Hematopoietic multipotent progenitor cell treated with erythropoietin and hydrocortisone succinate and interleukin-3 and kit ligand, for 4 days (in vitro differentiated cells): Measurements from ENCODE around the gene RALGPS1.
A peak's percentile ranks its signal among the peaks of the same experiment; 100 is the strongest.

Experiments
- DNase-seq: peaks from one replicate; pipeline ENCODE4 v3.0.0-alpha.2; 2015

RALGPS1 gene

DNA sequence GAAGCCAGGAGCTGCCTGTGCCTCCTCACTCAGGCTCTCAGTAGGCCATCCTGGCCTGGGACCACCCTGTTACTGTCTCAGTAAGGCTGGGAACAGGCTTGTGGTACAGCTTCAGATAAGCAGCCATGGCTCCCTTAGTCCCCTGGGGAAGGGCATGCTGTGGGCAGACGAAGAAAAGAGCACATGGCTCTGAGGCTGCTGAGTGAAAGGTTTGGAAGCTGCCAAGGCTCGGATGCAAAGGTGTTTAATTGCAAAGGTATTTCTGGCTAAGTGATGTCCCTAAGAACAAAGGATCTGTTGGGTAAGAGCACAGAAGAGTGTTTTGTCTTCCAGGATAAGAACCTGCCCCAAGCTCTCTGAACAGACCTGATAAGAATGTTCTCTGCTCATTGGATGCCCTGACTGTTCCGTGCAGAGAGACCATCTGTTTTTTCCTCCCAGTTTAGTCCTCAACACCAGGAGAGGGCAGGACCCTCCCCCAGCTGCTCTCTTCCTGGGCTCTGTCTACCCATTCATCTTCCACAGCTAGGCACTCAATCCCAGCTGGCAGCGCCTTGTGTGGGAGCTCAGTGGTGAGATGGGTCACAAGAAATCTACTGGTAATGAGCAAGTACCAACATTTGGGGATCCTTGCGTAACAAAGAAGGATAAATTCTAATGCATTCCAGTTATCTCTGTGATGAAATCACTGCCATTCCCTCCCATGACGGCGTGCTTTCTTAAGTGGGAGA lies 190.2 kb downstream of the RALGPS1 start:
- no peak for DNase-seq

DNA sequence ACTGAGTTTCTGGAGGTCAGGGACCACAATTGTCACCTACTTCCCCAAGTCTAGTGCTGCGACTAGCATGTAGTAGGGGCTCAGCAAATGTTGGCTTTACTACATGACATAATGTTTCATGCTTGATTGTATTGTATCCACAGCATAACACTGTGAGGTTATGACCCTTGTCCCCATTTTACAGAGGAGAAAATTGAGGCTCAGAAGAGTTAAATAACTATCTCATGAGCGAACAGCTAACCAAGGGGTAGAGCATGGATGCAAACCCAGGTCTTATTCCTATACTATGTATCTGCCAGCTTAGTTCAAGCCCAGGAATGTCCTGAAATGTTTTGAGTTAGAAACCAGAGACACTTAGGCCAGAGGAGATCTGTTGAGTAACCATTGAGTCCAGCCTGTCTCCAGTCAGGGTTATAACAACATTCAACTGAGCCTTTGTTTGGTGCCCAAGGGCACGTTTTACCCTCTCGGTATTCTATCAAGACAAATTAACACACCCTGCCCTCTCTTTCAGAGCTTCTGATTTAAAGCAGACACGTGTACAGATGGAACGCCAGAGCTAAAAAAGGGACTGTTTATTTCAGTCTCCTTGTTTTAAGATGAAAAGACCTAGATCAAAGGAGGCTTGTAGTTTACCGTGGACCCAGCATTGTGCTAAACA lies 191.4 kb downstream of the RALGPS1 start:
- DNase-seq = no peak

DNA sequence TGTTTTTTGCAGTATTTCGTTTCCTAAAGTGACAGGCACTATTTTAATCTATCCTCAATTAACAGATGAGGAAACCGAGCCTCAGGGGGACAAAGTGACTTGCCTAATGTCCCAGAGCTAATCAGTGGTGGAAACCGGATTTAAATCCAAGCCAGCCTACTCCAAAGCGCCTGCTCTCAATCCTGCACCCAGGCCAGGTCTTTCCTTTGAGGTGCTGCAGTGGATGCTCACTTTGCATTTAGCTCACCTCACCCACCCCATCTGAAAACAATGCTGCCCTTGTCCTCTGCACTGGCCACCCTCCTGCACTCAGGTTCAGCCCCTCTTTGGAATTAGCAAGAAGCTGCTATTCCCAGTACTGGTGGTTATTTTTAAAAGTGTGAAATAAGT lies 191.9 kb downstream of the RALGPS1 start:
- no peak for DNase-seq

DNA sequence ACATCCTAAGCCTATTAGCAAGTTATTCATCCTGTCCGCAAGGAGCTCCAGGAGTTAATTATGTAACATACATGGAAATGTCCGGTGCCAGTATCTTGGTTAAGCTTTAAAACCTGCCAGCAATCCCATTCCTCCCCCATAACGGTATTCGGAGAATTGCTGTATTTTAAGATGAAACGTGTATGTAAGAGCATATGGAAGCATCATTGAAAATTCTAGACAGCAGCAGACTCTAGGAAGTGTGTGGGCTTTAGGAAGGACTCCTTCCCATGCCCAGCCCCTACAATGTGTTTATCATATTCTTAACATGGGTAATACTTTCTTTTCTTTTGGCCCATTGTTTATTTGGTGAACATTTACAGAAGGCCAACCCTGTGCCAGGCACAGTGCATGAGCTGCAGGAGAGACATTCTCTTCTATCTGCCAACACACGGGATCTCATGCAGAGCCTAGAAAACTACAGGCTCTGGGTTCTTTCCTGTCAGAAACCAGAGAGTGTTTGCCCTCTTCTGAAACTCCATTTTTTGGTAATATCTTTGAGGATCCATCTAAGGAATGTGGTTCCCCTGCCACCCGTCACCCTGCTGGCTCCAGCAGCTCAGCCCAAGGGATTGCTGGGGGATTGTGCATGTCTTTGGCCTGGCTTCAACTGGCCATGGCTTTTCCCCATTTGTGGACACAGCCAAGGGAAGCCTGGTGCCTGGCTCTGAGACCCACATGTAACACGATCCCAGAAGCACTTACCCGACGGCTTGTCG lies 192.8 kb downstream of the RALGPS1 start:
- no peak for DNase-seq

DNA sequence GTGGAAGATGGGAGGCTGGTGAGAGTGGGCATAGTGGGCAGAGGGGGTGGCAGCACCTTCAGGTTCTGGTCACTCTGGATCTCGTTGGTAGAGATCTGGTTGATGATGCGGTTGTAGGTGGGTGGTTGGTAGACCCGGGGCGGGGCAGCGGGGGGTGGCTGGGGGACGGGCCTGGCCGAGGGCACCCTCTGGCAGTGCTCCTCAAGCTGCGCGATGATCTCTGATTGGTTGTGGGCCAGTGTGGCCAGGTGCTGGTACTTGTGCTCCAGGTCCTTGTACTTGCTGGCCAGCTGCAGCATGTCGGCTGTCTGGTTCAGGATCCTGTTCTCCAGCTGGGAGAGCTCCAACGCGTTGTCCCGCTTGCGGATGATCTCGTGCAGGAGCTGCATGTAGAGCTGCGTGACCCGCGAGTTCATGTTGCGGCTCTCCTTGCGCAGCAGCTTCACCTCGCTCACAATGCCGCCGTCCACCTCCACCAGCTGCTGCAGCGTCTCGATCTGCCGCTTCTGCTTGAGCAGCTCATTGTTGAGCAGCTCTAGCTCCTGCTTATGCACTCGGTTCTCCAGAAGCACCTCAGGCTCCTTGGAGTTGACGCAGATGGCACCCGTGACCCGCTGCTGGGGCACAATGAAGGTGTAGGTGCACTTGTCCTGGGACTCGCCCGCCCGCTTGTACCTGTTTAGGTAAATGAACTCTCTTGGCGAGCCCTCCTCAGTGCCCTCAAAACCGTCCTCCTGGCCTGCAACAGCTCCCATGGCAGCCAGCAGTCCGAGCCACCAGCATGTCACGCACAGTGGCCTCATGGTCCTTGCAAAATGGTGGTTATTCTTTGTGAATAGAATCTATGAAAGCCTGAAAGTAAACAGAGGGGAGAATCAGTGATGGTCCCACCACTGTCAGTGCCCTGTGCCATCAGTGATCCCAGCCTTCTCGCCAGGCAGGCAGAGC lies 193.6 kb downstream of the RALGPS1 start:
- no peak for DNase-seq

DNA sequence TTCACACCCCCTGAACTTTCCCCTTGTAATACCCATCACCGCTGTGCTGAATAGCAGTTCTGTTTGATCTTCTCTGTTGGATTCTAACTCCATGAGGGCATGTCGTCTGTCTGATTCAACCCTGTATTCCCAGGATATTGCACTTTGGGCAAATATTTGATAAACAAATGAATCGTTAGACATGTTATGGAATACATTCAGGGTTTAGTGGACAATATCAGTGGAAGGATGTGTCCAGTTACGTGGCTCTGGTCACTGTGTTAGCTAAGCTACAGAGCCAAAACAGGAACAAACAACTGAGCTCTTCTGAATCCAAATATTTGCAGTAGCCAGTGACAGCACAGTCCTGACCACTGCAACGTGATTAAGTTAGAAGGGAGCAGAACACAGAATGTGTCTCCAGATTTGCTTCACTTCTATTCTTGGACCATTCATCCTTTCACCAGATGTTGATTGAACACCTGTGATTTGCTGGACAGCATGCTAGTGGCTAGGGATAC lies 194.7 kb downstream of the RALGPS1 start:
- no peak for DNase-seq

DNA sequence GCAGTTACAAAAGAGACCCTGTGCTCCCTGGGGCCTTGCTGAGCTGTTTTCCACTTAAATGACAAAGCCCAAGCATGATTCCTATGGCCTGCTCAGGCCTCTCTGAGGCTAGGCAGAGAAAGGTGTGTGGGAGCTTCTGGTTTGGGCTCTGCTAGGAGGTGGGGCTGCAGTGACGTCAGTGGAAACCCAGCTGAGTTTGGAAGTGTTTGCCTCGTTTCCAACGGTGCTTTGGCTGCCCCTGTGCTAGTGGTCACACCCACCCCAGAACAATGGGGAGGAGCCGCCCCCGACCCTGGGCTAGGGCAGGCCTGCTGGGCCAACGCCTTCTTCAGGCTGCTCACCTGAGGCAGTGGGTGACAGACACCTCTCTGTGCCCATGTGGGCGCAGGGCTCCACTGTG lies 197.5 kb downstream of the RALGPS1 start:
- DNase-seq = no peak

DNA sequence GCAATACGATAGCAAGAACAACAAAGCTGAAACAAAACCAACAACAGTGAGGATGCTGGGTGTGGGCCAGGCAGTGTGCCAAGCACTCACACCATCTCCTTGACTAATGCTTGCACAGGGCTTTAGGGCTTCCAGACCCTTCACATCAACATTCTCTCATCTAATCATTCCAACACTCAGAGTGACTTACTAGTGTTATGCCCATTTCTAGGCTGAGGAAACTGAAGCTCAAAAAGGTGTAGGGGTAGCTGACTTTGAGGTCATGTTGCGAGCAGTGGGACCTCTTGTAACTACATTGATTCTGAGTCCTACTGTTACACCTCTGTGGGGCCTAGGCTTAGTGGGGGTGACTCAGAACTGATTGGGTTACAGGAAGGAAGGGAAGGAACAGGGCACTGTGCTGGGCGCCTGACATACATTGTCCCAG lies 198.2 kb downstream of the RALGPS1 start:
- no peak for DNase-seq

DNA sequence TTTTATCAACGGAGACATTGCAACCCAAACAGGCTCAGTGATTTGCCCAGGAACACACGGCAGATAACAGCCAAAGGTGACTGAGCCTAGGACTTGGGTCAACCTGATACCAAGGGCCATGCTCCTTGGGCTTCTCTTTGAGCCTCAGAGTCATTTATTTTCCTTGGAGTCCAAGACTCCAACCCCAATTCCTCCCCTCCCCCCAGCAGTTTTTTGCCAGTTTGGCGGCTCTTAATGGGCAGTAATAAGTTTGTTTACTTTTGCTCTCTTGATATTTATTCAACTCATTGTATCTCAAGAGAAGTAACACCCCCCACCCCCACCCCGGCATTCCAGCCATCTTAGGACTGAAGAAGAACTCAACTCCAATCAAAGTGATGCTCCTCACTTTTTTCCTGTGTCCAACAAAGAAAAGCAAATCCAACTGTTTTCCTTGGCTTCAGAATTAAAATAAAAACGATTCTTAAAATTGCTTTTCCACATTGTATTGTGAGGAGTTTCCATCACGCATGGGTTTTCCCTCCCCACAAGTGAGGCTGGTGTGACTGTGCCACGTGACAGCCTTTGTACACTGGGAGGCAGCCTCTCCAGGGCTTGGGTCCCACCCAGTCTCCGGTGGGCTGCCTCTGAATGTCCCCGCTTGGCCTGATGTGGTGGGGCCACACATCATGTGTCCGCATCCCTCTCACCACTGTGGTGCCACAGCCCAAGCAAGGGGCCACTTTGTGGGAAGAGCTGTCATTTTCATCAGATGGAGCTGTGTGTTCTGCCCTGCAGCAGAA lies 198.8 kb downstream of the RALGPS1 start:
- no peak for DNase-seq

DNA sequence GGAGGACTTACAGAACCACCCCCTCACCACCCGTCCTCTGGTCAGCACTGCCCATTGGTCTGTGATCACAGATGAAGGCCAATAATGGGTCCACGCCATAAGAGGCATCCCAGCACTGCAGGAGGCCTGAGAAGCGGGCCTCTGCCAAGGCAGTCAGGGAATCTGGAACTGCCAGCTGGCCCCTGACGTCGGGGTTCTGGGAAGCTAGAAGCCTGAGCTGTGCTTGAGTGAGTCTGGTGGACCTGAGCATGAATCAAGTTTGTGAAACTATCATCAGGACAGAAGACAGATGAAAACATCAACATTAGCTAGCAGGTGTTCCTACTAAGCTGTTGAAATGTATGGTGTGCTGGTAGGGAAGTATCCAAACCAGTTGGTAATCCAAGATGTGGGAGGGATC lies 200.0 kb downstream of the RALGPS1 start:
- DNase-seq = no peak

DNA sequence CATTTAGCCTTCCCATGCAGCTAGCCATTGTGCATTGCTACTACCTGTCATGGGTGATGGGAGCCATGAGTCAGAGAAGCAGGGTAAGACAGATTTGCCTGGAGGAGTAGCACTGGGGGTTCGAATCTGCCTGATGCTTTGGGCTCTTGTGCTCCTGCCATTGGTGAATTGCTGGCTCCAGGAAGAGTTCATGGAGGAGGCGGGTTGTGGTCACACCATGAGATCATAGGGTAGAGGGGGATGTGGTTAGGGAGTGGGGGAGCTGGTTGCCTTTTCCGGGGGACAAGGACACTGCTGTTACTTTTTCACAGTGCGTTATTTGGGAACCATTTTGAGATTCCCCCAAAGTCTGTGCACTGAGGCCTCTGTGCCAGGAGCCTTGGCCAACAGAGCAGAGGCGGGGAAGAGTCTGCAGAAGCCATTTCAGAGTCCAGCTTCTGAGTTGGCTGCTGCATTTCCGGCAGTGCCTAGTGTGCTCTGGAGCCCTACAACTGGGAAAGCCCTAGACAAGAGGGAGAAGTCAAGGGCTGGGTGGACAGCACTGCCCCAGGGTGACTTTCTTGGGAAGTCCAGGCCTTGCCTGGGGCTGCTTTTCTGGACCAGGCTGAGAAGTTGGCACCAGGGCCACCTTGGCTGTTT lies 201.6 kb downstream of the RALGPS1 start:
- DNase-seq = peak; percentile 23

DNA sequence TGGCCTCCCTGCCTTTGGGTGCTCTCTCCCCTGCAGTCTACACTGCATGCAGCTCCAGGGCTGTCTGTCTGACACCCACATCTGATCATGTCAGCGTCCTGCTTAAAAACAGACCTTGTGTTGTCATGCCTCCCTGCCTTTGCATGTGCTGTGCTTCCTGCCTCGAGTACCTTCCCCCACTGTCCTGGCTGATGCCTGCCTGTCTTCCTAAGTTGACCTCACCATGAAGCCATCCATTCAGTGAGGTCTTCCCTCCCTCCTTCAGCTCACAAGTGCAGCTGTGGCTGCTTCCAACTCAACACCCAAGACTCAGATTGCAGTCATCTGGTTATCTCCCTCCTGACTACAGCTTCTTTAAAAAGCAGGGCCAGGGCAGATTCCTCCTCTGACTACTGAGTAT lies 202.4 kb downstream of the RALGPS1 start:
- DNase-seq = no peak

DNA sequence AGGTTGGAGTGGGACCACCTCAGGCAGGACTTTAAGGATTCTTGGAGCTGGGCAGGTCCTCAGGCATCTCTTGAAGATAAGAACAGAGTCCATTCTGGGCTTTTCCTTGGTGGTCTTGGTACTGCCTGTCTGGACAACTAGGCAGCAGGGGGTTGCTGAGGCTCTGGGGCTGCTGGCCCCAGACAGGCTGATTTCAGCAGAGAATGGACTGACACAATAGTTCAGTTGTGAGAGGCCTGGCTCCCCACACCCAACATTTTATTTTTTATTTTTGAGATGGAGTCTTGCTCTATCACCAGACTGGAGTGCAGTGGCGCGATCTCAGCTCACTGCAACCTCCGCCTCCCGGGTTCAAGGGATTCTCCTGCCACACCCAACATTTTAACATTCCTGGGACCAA lies 203.2 kb downstream of the RALGPS1 start:
- no peak for DNase-seq

DNA sequence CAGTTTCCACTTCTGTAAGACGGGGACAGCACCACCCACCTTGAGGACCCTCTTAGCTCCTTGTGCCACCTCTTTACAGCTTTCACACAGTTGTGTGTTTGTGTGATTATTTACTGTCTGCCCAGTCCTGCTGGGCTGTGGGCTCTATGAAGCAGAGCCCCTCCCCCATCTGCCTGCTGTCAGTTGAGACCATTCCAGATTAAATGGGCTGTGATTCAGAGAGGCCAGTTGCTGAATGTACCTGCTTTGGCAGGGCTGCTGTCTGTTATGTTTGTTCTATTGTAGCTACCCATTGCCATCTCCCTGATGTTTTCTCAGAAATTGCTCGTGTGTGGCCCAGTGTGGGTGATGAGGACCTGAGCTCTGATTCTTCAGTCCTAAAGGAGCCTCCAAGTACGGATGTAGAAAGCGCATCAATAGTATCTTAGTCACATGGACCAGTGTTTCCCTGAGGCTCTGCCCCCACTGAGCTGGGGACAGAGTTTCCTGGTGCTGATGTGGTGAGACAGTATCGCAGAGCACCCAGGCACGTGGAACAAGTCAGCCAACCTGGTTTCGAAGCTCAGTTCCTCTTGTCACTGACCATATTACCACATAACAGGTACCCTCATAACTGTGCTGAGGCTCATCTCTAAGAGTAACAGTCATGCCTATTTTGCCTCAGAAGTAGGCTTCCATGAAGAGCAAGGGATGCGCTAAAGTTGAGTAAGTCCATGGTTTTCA lies 204.2 kb downstream of the RALGPS1 start:
- DNase-seq = no peak

DNA sequence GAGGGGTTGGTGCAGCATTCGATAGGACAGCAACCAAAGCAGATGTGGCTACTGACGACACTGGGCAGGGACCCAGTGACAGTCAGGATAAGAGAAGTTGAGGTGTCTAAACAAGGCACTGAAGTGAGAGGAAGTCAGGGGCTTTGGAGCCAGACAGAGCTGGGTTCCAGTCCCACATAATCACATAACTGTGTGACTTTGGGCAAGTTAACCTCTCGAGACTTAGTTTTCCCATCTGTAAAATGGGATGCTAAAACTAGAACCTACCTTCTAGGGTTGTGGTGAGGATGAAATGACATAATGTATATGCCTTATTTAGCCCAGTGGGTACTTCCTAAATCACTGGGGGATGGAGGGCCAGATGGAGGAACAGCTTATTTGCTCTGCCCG lies 204.7 kb downstream of the RALGPS1 start:
- no peak for DNase-seq

DNA sequence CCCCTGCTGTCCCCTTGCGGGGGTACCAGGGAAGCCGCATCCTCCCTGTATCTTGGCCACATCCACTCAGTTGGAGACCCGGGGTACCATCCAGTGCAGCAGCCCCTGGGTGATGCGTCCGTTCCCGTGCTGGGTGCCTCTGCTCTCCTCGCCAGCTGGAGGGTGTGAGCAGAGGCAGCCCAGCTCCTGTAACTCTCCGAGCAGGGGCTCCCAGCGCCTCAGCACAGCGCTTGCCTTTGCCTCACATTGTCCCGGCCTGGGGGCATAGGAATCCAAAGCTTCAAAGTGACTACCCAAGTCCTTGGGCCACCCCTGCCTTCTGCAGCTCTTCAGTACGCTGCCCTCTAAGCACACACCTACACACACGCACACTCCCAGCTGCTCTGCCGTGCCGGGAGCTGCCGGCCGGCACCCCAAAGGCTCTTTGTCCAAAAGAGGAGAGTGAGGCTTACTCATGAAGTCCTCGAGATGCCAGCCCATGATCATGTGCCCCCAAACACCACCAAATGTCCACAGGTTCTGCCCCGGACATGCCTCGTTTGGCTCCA lies 207.1 kb downstream of the RALGPS1 start:
- DNase-seq = no peak

DNA sequence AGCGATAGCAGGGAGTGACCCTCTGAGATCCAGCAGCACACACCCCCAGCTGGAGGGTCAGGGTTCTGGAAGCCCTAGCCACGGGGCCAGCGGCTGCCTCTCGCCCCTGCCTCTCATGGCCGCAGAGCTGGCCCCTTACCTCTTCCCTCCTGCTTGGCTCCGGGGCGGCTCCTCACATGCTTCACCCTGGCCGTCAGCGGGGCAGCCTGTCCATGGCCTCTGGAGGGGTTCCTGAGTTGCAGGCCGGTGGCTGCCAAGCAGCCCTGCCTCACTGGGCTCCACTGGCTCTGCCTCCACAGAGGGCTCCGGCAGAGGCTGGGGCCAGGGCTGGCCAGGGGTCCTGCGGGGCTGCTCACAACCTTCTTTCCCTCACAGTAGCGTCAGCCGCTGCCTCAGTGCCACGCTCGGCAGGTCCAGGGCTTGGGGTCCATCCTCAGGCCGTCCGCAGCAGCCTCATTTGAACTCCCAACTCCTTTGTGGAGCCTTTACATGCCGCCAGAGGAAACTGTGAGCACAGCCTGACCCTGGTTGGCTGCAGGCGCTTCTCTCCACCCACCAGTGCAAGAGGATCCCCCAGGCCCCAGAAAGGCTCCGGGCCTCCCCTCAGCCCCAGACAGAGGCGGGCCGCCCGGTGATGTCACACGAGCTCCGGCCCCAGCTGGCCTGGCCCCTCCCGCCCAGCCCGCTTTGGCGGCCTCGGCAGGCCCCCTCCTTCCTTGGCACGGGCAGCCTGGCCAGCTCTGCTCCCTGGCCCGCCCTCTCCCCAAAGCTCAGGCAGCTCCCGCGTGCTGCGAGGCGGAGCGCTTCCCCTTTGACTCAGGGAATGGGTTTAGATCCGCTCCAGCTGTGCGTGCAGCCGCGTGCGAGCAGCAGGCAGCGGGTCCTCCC lies 207.8 kb downstream of the RALGPS1 start, which contains the start of gene ANGPTL2:
ANGPTL2 (minus strand) TSS at position 460 of the 888 bp plus-strand sequence. CDS start 13,904 bp downstream, outside the sequence.
- peak; percentile 60 for DNase-seq

DNA sequence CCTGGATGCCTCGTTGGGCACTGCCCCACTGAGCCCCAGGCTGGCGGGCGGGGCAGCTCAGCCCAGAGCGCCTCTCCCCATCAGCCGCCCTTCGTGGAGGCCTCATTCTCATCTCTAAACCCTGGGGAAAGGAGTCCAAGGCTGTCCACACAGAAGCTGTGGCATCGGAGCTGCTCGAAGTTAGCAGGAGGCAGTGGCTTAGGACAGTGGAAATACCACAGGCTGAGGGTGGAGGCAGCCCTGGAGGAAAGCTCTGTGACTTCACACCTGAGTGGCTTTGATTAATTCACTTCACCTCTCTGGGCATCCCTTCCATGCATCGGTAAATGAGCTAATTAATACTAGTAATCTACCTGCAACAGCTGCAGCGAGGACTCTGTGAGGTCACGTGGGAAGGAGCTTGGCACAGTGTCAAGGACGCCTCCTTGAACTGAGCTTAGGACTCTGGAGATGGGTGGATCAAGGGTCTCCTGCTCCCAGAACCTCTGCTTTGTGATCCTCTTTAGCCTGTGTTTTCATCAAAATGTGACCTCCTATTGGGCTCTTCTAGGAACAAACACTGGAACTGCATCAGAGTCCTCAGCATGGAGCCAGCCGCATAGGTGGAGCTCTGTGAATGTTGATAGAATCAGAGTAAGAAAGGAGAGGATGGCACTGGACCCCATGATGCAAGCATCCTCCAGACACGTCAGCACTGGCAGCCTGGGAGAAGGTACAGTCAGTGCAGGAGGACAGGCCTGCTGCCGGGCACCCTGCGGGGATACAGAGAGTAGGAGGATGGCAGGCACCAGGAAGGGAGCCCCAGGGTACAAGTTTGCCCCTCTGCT lies 208.7 kb downstream of the RALGPS1 start:
- no peak for DNase-seq
